Lung (tissue), 12 donors: Measurements from ENCODE around the gene SEPTIN1. TPM values are rescaled to one million over a fixed set of nuclear protein-coding genes. Genes with fewer than 3 reads are reported as not detected.

Source experiments
- ATAC-seq: fragments of 200-7000 bp; cut with Tn5 transposase; one replicate; pipeline ENCODE4 v1.9.1; 2020; ENCODE audit warnings: moderate number of reproducible peaks; ENCODE audit not compliant: insufficient read depth, low FRiP score
- DNase-seq, 3 donors: peaks; one replicate each; pipeline ENCODE4 v3.0.0-alpha.2; 2013 to 2017
- H3K27ac ChIP-seq, 2 donors: one replicate each; pipeline ENCODE4 v1.5.1; 2013; ENCODE audit warnings: mild to moderate bottlenecking in 2 of 2, moderate library complexity in 2 of 2, control low read depth in 1 of 2, inconsistent platforms in 1 of 2, low read depth in 1 of 2, low read length in 1 of 2
- H3K27me3 ChIP-seq, 3 donors: one replicate each; pipeline ENCODE4 v1.5.1; 2013; ENCODE audit warnings: low read length in 2 of 3; ENCODE audit not compliant: control insufficient read depth in 3 of 3, insufficient read depth in 3 of 3
- H3K36me3 ChIP-seq, 4 donors: one replicate each; pipeline ENCODE4 v1.5.1; 2013; ENCODE audit warnings: low read length in 4 of 4, mild to moderate bottlenecking in 1 of 4, moderate library complexity in 1 of 4; ENCODE audit not compliant: control insufficient read depth in 4 of 4, insufficient read depth in 4 of 4
- H3K4me1 ChIP-seq, 5 donors: one replicate each; pipeline ENCODE4 v1.5.1; 2013; ENCODE audit warnings: low read length in 5 of 5, mild to moderate bottlenecking in 2 of 5, moderate library complexity in 1 of 5; ENCODE audit not compliant: control insufficient read depth in 5 of 5, insufficient read depth in 5 of 5
- H3K4me3 ChIP-seq: one replicate; pipeline ENCODE4 v1.5.1; 2013; ENCODE audit warnings: mild to moderate bottlenecking, control low read depth, moderate library complexity
- H3K9ac ChIP-seq, 2 donors: one replicate each; pipeline ENCODE4 v1.5.1; 2013; ENCODE audit warnings: low read length in 2 of 2, control low read depth in 1 of 2; ENCODE audit not compliant: insufficient read depth in 1 of 2
- H3K9me3 ChIP-seq, 4 donors: one replicate each; pipeline ENCODE4 v1.5.1; 2013; ENCODE audit warnings: low read length in 3 of 4, mild to moderate bottlenecking in 1 of 4, moderate library complexity in 1 of 4; ENCODE audit not compliant: control insufficient read depth in 4 of 4, insufficient read depth in 3 of 4
- CTCF ChIP-seq: IDR thresholded peaks from 2 replicates; pipeline ENCODE4 v1.5.1; 2012; ENCODE audit warnings: mild to moderate bottlenecking; ENCODE audit errors: control extremely low read depth, extremely low read depth
- WGBS, 2 donors: extraction: QIAGEN DNeasy Blood & Tissue Kit; methylation state at CpG; one replicate each; pipeline ENCODE4 v1.1.7; 2013; 5-methylcytosine and 5-hydroxymethylcytosine counted together
- polyA plus RNA-seq, 2 donors: library from polyadenylated mRNA; stranded (reverse); fragments of 200-250 nt; gene quantifications; one replicate each; pipeline ENCODE4 v1.2.1, GENCODE V29; 2013
- total RNA-seq, 2 donors: library from RNA; depleted of rRNA in 1 of 2; stranded (reverse); fragments of >200 nt in 1 of 2; gene quantifications; one replicate each; pipeline ENCODE4 v1.2.1, GENCODE V29; 2014 to 2021
- donor health status: control.
- donor health status: control.
- donor health status: Bipolar disorder and iron deficiency.
- donor health status: healthy.
- donor health status: DM: yes; HTN: yes; CAD: no.

The SEPTIN1 gene
- total and polyA plus RNA-seq, 4 donors: 3.3 to 7.3 (median 5.2) TPM

- 15 to 17% methylated on average over 13 of the region's 13 CpGs for WGBS, 2 donors
- peaks cover 0 to 12% (median 2%) of the 10 kb centered on the region in 4 donors for H3K36me3 ChIP-seq
- H3K4me3 ChIP-seq: peak overlapping the region; percentile 96
- no peaks in the 10 kb centered on the region for H3K27me3 ChIP-seq
- no peaks in the 10 kb centered on the region for H3K9me3 ChIP-seq
- H3K27ac ChIP-seq: peak overlapping the region; percentile 71 to 95
- DNase-seq: no peak
- no peak for ATAC-seq
- no peak for TF ChIP-seq CTCF
- H3K4me1 ChIP-seq: peaks cover 0 to 27% (median 4%) of the 10 kb centered on the region in 5 donors
- no peak overlapping the region for H3K9ac ChIP-seq
These were observed 13.7 kb upstream of the SEPTIN1 start for GRCh38 chr16:30395992-30396585.

GRCh38 chr16:30395155-30395991 is 13.0 kb upstream of the SEPTIN1 start, which contains the start of gene ZNF48:
ZNF48 (plus strand) TSS chr16:30395420; CDS start chr16:30395795, 375 bp downstream.
- Histone ChIP-seq H3K9ac (peak within 1 kb of the TSS; percentile 89 to 95), H3K9me3 (no peaks in the 10 kb centered on the region), H3K27me3 (no peaks in the 10 kb centered on the region), H3K4me3 (peak within 1 kb of the TSS; percentile 96), H3K4me1 (peaks cover 0 to 23% (median 4%) of the 10 kb centered on the region in 5 donors), H3K27ac (peak within 1 kb of the TSS; percentile 86 to 95), H3K36me3 (peaks cover 0 to 12% (median 2%) of the 10 kb centered on the region in 4 donors)
- DNase-seq: peak; percentile 92 to 97 (median 94)
- WGBS, 2 donors: 1% methylated on average over 90 to 103 of the region's 103 CpGs
- ATAC-seq: peak; percentile 94
- TF ChIP-seq CTCF: peak; percentile 20

DNA sequence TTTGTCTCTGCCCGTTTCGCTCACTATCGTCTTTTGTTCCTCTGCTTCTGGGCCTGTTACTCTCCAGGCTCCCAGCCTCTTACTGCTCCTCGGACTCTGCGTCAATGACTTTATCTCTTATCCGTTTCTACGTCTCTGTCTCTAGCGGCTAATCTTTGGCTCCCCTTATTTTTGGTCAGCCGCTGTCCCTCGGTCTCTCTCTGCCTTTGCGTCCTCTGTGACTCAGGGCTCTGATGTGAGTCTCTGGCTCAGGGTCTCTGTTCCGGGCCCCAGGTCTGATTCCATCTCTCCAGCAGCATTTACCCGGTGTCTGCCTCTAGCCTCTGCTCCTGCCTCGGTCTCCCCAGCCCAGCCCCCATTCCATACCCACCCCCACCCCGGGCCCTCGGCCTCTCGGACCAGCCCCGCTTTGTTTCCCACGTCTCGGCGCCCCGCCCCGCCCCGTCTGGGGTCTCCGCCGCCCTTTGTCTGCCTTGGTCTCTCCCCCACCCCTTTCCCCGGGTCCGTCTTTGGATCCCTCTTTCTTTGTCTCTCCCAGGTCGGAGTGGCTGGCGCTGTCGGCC is 12.3 kb upstream of the SEPTIN1 start:
- peak overlapping the region; percentile 86 to 95 for H3K27ac ChIP-seq
- no peaks in the 10 kb centered on the region for H3K27me3 ChIP-seq
- ATAC-seq (no peak), DNase-seq (peak in 2 of 3 donors; percentile 48 to 65)
- whole genome bisulfite sequencing, 2 donors: 11 to 14% methylated on average over 31 of the region's 31 CpGs
- H3K4me3 ChIP-seq: peak overlapping the region; percentile 96
- peaks cover 0 to 12% (median 2%) of the 10 kb centered on the region in 4 donors for H3K36me3 ChIP-seq
- H3K9ac ChIP-seq: peak overlapping the region; percentile 89 to 95
- H3K4me1 ChIP-seq: peaks cover 0 to 19% (median 4%) of the 10 kb centered on the region in 5 donors
- no peaks in the 10 kb centered on the region for H3K9me3 ChIP-seq
- no peak for TF ChIP-seq CTCF
